Peyer's patch (tissue), 4 donors: ENCODE data around the gene CCL28. TPM values are rescaled to one million over a fixed set of nuclear protein-coding genes. Genes with fewer than 3 reads are reported as not detected.
"Not testable (repeated sequence)": the region's sequence is repeated elsewhere in the genome, so short reads cannot be mapped to it uniquely, and the experiment has no call there.

Experiments used
- DNase-seq, 3 donors: peaks; one replicate each; pipeline ENCODE4 v3.0.0-alpha.2; 2017 to 2019
- H3K27ac ChIP-seq, 4 donors: fragments of 200-600 bp; sonication (generic); one replicate each; pipeline ENCODE4 v1.5.1; 2016 to 2019
- H3K27me3 ChIP-seq, 2 donors: fragments of 200-600 bp; sonication (generic); one replicate each; pipeline ENCODE4 v1.5.1; 2019
- H3K36me3 ChIP-seq, 3 donors: fragments of 200-600 bp; sonication (generic); one replicate each; pipeline ENCODE4 v1.5.1; 2016 to 2019
- H3K4me1 ChIP-seq, 4 donors: fragments of 200-600 bp; sonication (generic); one replicate each; pipeline ENCODE4 v1.5.1; 2016 to 2019
- H3K4me3 ChIP-seq, 4 donors: fragments of 200-600 bp; sonication (generic); 1 replicate in 3 of 4; 2 replicates in 1 of 4; pipeline ENCODE4 v1.5.1; 2016 to 2019; ENCODE audit warnings: mild to moderate bottlenecking in 1 of 4
- H3K9me3 ChIP-seq, 4 donors: fragments of 200-600 bp; sonication (generic); one replicate each; pipeline ENCODE4 v1.5.1; 2016 to 2019; ENCODE audit warnings: mild to moderate bottlenecking in 1 of 4
- POLR2A ChIP-seq, 2 donors: fragments of 450-650 bp; IDR thresholded peaks; one replicate each; pipeline ENCODE4 v1.5.1; 2017; ENCODE audit warnings: antibody characterized with exemption in 2 of 2, mild to moderate bottlenecking in 2 of 2, moderate library complexity in 2 of 2
- total RNA-seq, 4 donors: library from RNA; depleted of rRNA; stranded (reverse); fragments of >200 nt; gene quantifications; one replicate each; pipeline ENCODE4 v1.1.0, GENCODE V29; 2016
- TF ChIP-seq, protein P1 (sequence below), 6 experiments: fragments of 450-650 bp in 4 of 6; fragments of 200-600 bp in 2 of 6; sonication (generic) in 1 of 6; IDR thresholded peaks; one replicate each; pipeline ENCODE4 v1.5.1; 2017 to 2019; ENCODE audit warnings: antibody characterized with exemption in 6 of 6, mild to moderate bottlenecking in 3 of 6, moderate library complexity in 1 of 6

The CCL28 gene, protein sequence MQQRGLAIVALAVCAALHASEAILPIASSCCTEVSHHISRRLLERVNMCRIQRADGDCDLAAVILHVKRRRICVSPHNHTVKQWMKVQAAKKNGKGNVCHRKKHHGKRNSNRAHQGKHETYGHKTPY
- 10 to 100 TPM in 3 of 4 donors, 1 to 10 TPM in 1; 5.5 to 22.3 (median 13.0) TPM for total RNA-seq

DNA sequence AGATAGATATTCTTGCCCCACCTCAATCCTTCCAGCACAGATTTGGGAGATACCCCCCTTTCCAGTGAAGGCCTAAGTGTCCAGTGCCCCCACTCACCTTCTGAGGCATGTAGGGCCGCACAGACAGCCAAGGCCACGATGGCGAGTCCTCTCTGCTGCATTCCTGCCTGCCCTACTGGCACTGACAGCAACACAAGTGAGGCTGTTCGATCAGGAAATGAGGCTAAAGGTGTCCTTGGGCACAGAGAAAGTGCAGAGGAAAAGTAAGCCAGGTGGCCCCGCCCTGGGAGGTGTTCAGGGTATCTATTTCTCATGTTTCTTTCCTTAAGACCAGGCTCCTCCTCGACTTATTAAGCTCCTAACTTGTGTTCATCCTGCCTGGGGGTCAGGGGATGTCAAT, at the start of gene CCL28:
Gene CCL28, minus strand, starts transcription at position 236 of the 400 bp plus-strand sequence. Its CDS starts 75 bp downstream, at position 161.
- Histone ChIP-seq H3K27me3 (no peaks in the 10 kb centered on the region), H3K4me1 (peaks cover 0 to 9% (median 0%) of the 10 kb centered on the region in 4 donors), H3K27ac (peak within 1 kb of the TSS in 2 of 4 donors; percentile 17 to 75), H3K9me3 (no peaks in the 10 kb centered on the region), H3K4me3 (peak within 1 kb of the TSS in 1 of 4 donors; percentile 34), H3K36me3 (no peaks in the 10 kb centered on the region)
- DNase-seq, result peak in 2 of 3 donors; percentile 64 to 69
- peak in 1 of 2 donors; percentile 62 for TF ChIP-seq POLR2A (IDR thresholded peaks at IDR 0.05)
- TF ChIP-seq, protein P1, sequence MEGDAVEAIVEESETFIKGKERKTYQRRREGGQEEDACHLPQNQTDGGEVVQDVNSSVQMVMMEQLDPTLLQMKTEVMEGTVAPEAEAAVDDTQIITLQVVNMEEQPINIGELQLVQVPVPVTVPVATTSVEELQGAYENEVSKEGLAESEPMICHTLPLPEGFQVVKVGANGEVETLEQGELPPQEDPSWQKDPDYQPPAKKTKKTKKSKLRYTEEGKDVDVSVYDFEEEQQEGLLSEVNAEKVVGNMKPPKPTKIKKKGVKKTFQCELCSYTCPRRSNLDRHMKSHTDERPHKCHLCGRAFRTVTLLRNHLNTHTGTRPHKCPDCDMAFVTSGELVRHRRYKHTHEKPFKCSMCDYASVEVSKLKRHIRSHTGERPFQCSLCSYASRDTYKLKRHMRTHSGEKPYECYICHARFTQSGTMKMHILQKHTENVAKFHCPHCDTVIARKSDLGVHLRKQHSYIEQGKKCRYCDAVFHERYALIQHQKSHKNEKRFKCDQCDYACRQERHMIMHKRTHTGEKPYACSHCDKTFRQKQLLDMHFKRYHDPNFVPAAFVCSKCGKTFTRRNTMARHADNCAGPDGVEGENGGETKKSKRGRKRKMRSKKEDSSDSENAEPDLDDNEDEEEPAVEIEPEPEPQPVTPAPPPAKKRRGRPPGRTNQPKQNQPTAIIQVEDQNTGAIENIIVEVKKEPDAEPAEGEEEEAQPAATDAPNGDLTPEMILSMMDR (IDR thresholded peaks at IDR 0.05), result no peak

DNA sequence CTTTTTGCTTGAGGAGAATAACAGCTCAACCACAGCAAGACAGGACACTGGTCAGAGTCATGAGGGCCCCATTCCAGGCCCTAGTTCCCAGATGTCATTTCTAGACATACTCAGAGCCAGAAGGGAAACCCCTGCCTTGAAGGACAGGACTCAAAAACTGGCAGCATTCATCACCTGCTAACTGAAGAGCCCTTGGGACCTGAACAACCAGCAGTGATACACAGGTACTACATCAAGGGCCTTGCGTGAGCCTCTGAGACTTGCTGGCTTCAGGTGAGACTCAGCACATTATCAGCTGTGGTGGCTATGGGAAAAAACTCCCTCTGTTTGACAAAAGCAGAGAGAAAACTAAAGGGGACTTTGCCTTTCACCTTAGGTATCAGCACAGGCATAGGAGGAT, 48.9 kb upstream of the CCL28 start:
- no peak overlapping the region for H3K4me3 ChIP-seq
- no peaks in the 10 kb centered on the region for H3K36me3 ChIP-seq
- H3K4me1 ChIP-seq, result no peaks in the 10 kb centered on the region
- no peak overlapping the region for H3K27ac ChIP-seq
- TF ChIP-seq, protein P1 (IDR thresholded peaks at IDR 0.05), result no peak
- TF ChIP-seq POLR2A (IDR thresholded peaks at IDR 0.05), result no peak
- DNase-seq, result no peak
- H3K27me3 ChIP-seq, result no peaks in the 10 kb centered on the region
- H3K9me3 ChIP-seq, result no peaks in the 10 kb centered on the region

DNA sequence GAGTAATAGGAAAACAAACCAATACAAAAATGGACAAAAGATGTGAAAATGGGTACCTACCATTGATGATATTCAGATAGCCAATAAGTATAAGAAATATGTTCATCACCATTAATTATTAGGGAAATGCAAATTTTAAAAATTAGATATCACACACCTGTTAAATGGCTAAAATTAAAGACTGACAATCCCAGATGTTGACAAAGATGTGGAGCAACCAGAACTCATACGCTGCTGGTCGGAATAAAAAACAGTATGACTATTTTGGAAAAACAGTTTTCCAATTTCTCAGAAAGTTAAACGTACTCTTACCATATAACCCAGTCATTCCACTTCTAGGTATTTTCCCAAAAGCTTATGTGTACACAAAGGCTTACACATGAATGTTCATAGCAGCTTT, 44.4 kb upstream of the CCL28 start:
- TF ChIP-seq, protein P1 (IDR thresholded peaks at IDR 0.05), result no peak
- no peak for TF ChIP-seq POLR2A (IDR thresholded peaks at IDR 0.05)
- H3K27ac ChIP-seq, result no peak overlapping the region
- no peaks in the 10 kb centered on the region for H3K27me3 ChIP-seq
- no peak overlapping the region for H3K4me3 ChIP-seq
- DNase-seq, result no peak
- no peaks in the 10 kb centered on the region for H3K36me3 ChIP-seq
- H3K4me1 ChIP-seq, result no peaks in the 10 kb centered on the region
- no peaks in the 10 kb centered on the region for H3K9me3 ChIP-seq

DNA sequence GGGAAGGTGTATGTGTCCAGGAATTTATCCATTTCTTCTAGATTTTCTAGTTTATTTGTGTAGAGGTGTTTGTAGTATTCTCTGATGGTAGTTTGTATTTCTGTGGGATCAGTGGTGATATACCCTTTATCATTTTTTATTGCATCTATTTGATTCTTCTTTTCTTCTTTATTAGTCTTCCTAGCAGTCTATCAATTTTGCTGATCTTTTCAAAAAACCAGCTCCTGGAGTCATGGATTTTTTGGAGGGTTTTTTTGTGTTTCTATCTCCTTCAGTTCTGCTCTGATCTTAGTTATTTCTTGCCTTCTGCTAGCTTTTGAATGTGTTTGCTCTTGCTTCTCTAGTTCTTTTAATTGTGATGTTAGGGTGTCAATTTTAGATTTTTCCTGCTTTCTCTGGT, 29.4 kb upstream of the CCL28 start:
- H3K4me1 ChIP-seq, H3K27me3 ChIP-seq, DNase-seq, H3K4me3 ChIP-seq, H3K9me3 ChIP-seq, H3K27ac ChIP-seq, H3K36me3 ChIP-seq: not testable (repeated sequence)

DNA sequence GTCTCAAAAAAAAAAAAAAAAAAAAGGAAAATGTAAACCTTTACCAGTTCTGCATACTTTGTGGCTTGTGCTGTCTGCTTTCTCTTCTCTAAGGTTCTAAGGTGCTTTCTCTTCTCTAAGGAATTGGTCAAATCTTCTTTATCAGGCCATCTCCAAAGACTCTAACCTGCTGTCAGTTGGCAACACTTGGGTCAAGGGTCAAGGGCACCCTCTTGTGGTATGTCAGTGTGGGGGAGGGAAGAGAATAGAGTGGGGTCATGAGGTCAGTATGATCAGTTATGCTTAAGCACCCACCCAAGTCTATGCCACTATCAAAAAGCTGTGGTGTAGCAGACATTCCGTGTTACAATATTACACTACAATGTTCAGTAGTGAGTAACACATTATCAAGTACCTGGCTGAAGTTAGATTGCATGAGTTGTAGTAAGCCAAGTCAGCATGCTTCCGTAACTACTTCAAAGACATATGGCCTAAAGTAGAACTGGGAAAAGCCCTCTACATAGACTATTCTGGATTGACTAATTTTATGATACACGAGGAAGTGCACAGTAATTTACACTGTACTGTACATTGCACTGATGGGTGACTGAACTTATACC, 25.0 kb upstream of the CCL28 start:
- Histone ChIP-seq H3K4me1 (peaks cover 0 to 7% (median 0%) of the 10 kb centered on the region in 4 donors), H3K4me3 (no peak overlapping the region), H3K36me3 (no peaks in the 10 kb centered on the region), H3K27ac (no peak overlapping the region), H3K27me3 (no peaks in the 10 kb centered on the region), H3K9me3 (no peaks in the 10 kb centered on the region)
- no peak for TF ChIP-seq POLR2A (IDR thresholded peaks at IDR 0.05)
- TF ChIP-seq, protein P1 (IDR thresholded peaks at IDR 0.05), result no peak
- no peak for DNase-seq

DNA sequence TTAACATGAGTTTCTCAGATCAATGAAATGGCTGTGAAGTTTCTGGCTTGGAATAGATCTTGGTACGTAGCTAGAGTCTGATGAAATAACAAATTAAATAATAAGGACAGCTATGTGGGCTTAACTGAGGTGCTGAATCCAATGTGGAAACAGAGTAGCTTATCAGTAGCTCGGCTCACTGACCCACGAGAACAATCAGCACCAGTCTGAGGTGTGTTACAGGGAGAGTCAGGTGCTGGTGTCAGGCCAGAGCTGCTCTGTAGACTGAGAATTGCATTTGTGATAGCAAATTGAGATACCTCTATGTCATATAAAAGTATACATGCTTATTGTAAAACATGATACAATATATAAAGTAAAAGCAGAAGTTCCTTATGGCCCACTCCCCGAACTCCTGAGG, 21.2 kb upstream of the CCL28 start:
- Histone ChIP-seq H3K27ac (no peak overlapping the region), H3K4me3 (no peak overlapping the region)
- DNase-seq, result no peak

More for the DNA sequence above, 21.2 kb upstream of the CCL28 start:
- Histone ChIP-seq H3K36me3 (no peaks in the 10 kb centered on the region), H3K27me3 (no peaks in the 10 kb centered on the region), H3K4me1 (peaks cover 0 to 7% (median 0%) of the 10 kb centered on the region in 4 donors), H3K9me3 (no peaks in the 10 kb centered on the region)
- no peak for TF ChIP-seq POLR2A (IDR thresholded peaks at IDR 0.05)
- TF ChIP-seq, protein P1 (IDR thresholded peaks at IDR 0.05), result no peak
